AG04450 (cell line): ENCODE results near the gene CHAC1. TPM values are rescaled to one million over a fixed set of nuclear protein-coding genes. Genes with fewer than 3 reads are reported as not detected.

Experiments
- CTCF ChIA-PET: fragments of 300-600, 350-600 bp; formaldehyde crosslinking; extraction: SDS; loops from one replicate; lab custom pipeline; 2022; ENCODE audit warnings: antibody characterized with exemption, inconsistent platforms; lab: Charles Lee
- POLR2A ChIA-PET: fragments of 350-600 bp; formaldehyde crosslinking; extraction: SDS; loops from one replicate; lab custom pipeline; 2021; ENCODE audit warnings: antibody characterized with exemption, inconsistent platforms; lab: Yijun Ruan, JAX
- DNase-seq: peaks from one replicate; pipeline ENCODE4 v3.0.0-alpha.2; 2011; ENCODE audit warnings: low read depth, low spot score
- H3K27ac ChIP-seq: one replicate; pipeline ENCODE4 v1.5.1; 2012; ENCODE audit warnings: low read depth, low read length, control low read depth
- H3K27me3 ChIP-seq: one replicate; pipeline ENCODE4 v1.6.0; 2012; ENCODE audit warnings: low read length; ENCODE audit not compliant: control insufficient read depth, insufficient read depth
- H3K4me3 ChIP-seq: 2 replicates; pipeline ENCODE4 v1.5.1; 2011; ENCODE audit warnings: mild to moderate bottlenecking, low read depth, low read length, control low read depth
- H3K9me3 ChIP-seq: 2 replicates; pipeline ENCODE4 v1.5.1; 2012; ENCODE audit warnings: low read length; ENCODE audit not compliant: control insufficient read depth, insufficient read depth
- polyA plus RNA-seq: library from polyadenylated mRNA; depleted of rRNA; stranded (reverse); fragments of >200 nt; gene quantifications from 2 replicates; pipeline ENCODE4 v1.2.3, GENCODE V29; 2011
- TF ChIP-seq, protein P1 (sequence below): IDR thresholded peaks from 2 replicates; pipeline ENCODE4 v1.5.1; 2011; ENCODE audit warnings: low read depth, low read length, control low read depth, inconsistent platforms

Gene CHAC1
- polyA plus RNA-seq, 1 experiment = 106 TPM

GRCh38 chr15:40992241-40992741 is 39.0 kb downstream of the CHAC1 start:
- ChIA-PET CTCF (interaction anchor here (0.6 to 2.2 kb wide), 3 partner anchors 30 to 51 kb away, joined by 3 to 7 read pairs (median 4); no protein-coding TSS in a partner anchor), POLR2A (interaction anchor here (0.7 to 1.9 kb wide), 7 partner anchors 9 to 89 kb away, joined by 3 to 7 read pairs (median 4); partner anchors contain the start of gene CHAC1)
- no peak overlapping the region for H3K4me3 ChIP-seq
- no peak for DNase-seq
- no peaks in the 10 kb centered on the region for H3K9me3 ChIP-seq
- TF ChIP-seq, protein P1, sequence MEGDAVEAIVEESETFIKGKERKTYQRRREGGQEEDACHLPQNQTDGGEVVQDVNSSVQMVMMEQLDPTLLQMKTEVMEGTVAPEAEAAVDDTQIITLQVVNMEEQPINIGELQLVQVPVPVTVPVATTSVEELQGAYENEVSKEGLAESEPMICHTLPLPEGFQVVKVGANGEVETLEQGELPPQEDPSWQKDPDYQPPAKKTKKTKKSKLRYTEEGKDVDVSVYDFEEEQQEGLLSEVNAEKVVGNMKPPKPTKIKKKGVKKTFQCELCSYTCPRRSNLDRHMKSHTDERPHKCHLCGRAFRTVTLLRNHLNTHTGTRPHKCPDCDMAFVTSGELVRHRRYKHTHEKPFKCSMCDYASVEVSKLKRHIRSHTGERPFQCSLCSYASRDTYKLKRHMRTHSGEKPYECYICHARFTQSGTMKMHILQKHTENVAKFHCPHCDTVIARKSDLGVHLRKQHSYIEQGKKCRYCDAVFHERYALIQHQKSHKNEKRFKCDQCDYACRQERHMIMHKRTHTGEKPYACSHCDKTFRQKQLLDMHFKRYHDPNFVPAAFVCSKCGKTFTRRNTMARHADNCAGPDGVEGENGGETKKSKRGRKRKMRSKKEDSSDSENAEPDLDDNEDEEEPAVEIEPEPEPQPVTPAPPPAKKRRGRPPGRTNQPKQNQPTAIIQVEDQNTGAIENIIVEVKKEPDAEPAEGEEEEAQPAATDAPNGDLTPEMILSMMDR = no peak
- no peaks in the 10 kb centered on the region for H3K27me3 ChIP-seq
- peak overlapping the region; percentile 43 for H3K27ac ChIP-seq

- POLR2A ChIA-PET = interaction anchor here (0.7 to 1.9 kb wide), 6 partner anchors 9 to 89 kb away, joined by 3 to 7 read pairs (median 4); partner anchors contain the start of gene CHAC1
- Histone ChIP-seq H3K4me3 (no peak overlapping the region), H3K27ac (peak overlapping the region; percentile 43), H3K9me3 (no peaks in the 10 kb centered on the region), H3K27me3 (no peaks in the 10 kb centered on the region)
- no peak for DNase-seq
- TF ChIP-seq, protein P1 = no peak
- CTCF ChIA-PET = interaction anchor here (0.6 to 2.2 kb wide), 3 partner anchors 29 to 51 kb away, joined by 3 to 7 read pairs (median 4); no protein-coding TSS in a partner anchor
Measured at GRCh38 chr15:40992825-40993224, 39.6 kb downstream of the CHAC1 start.

GRCh38 chr15:40995656-40996055 is 42.4 kb downstream of the CHAC1 start:
- TF ChIP-seq, protein P1 = no peak
- ChIA-PET CTCF (no interaction called here), POLR2A (no interaction called here)
- Histone ChIP-seq H3K27ac (no peak overlapping the region), H3K4me3 (no peak overlapping the region), H3K9me3 (no peaks in the 10 kb centered on the region), H3K27me3 (no peaks in the 10 kb centered on the region)
- DNase-seq = no peak

- peak; percentile 81 for DNase-seq
- CTCF ChIA-PET = interaction anchor here (0.8 to 1.4 kb wide), 2 partner anchors 23 to 93 kb away, joined by 3 to 4 read pairs; no protein-coding TSS in a partner anchor
- Histone ChIP-seq H3K27me3 (no peaks in the 10 kb centered on the region), H3K4me3 (no peak overlapping the region), H3K9me3 (no peaks in the 10 kb centered on the region), H3K27ac (no peak overlapping the region)
- POLR2A ChIA-PET = interaction anchor here (0.9 kb wide), 1 partner anchor 16 kb away, joined by 9 read pairs; no protein-coding TSS in a partner anchor
- TF ChIP-seq, protein P1 = no peak
Measured at GRCh38 chr15:40999190-40999589, 45.9 kb downstream of the CHAC1 start.

DNA sequence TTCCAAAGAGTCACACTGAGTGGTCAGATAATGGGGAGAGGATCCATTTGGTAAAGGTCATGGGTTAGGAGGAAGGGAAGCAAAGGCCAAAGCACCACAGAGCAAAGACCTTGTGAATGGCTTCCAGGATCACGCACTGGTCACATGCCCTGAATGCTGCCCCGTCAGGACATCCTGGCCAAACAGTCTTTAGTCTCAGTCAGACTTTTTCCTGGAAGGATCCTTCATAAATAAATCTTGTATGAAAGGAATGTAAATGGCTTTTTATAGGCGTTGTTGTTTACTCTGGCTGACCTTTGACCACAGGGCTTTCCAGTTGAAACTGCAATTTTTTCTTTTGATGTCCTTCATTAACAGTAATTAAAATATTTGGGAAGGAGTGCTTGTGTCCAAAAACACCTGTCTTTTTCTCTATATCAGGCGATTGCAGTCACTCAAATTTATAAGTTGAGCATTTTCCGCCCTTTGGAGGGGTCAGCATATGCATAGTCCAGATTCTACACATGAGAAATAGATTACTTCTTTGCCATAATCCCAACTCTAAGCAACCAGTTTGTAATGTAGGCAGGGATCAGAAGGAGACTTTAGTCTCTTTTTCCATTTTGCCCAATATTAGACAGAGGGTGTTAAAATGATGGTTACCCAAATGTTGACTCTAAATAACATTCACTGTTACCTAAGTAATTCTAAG is 48.4 kb downstream of the CHAC1 start:
- H3K9me3 ChIP-seq = no peaks in the 10 kb centered on the region
- no peaks in the 10 kb centered on the region for H3K27me3 ChIP-seq
- CTCF ChIA-PET = interaction anchor here (1.5 kb wide), 1 partner anchor 18 kb away, joined by 3 read pairs; no protein-coding TSS in a partner anchor
- DNase-seq = no peak
- POLR2A ChIA-PET = no interaction called here
- no peak overlapping the region for H3K27ac ChIP-seq
- TF ChIP-seq, protein P1 = no peak
- H3K4me3 ChIP-seq = no peak overlapping the region
